IMR-90 (cell line): ENCODE results near the gene ALK.

ENCODE experiments used
- CTCF ChIP-seq: conservative IDR thresholded peaks from 2 replicates; pipeline ENCODE4 v1.5.1; 2012; ENCODE audit warnings: mild to moderate bottlenecking, low read depth, low read length, improper control_type of control experiment
- FOS ChIP-seq: fragments of 150-350 bp; IDR thresholded peaks from 2 replicates; pipeline ENCODE4 v1.6.1; 2016; ENCODE audit warnings: low read depth, low read length
- RAD21 ChIP-seq: IDR thresholded peaks from 2 replicates; pipeline ENCODE4 v1.6.1; 2012; ENCODE audit warnings: low read length, improper control_type of control experiment

- TF ChIP-seq CTCF (no peak), FOS (no peak), RAD21 (no peak)
These were observed 544.8 kb downstream of the ALK start for GRCh38 chr2:29376541-29376940.
